Activated T-helper 2 cell treated with anti-CD3 and anti-CD28 coated beads, Interferon-gamma antibody, Interleukin-2, Interleukin-4, amounts not matched to agents 10 μg/mL and 5 μg/mL and 100 μg/mL, durations not matched to agents 14 hours and 24 hours and 36 hours (primary cell): Measurements from ENCODE around the gene ABI3BP. TPM values are rescaled to one million over a fixed set of nuclear protein-coding genes. Genes with fewer than 3 reads are reported as not detected.
"Not testable (repeated sequence)": the region's sequence is repeated elsewhere in the genome, so short reads cannot be mapped to it uniquely, and the experiment has no call there.

Source experiments
- DNase-seq: peaks from one replicate; pipeline ENCODE4 v3.0.0; 2021; ENCODE audit warnings: low spot score
- H3K27ac Mint-ChIP-seq: one replicate; pipeline ENCODE4 v1.8.0; 2021; ENCODE audit warnings: mixed read lengths
- H3K27me3 Mint-ChIP-seq: one replicate; pipeline ENCODE4 v1.8.0; 2021; ENCODE audit warnings: low read depth, mixed read lengths
- H3K36me3 Mint-ChIP-seq: one replicate; pipeline ENCODE4 v1.8.0; 2021; ENCODE audit warnings: low read depth, mixed read lengths
- H3K4me1 Mint-ChIP-seq: one replicate; pipeline ENCODE4 v1.8.0; 2021; ENCODE audit warnings: low read depth, mixed read lengths
- H3K4me3 Mint-ChIP-seq: one replicate; pipeline ENCODE4 v1.8.0; 2021; ENCODE audit warnings: low read depth, mild to moderate bottlenecking, moderate library complexity, mixed read lengths
- H3K9me3 Mint-ChIP-seq: one replicate; pipeline ENCODE4 v1.8.0; 2021; ENCODE audit warnings: mixed read lengths
- intact Hi-C: fragments of 100-400 bp; cut with micrococcal nuclease; formaldehyde crosslinking; loops from one replicate; pipeline ENCODE4 v1.15.1; 2023
- total RNA-seq: library from RNA; stranded (reverse); gene quantifications from 2 replicates; pipeline ENCODE4 v1.2.3, GENCODE V29; 2022

ABI3BP gene
- total RNA-seq = 0.37 TPM in 1 of 2 replicates, not detected in the other

- Mint-ChIP-seq H3K9me3 (no peaks in the 10 kb centered on the region), H3K36me3 (no peaks in the 10 kb centered on the region), H3K4me3 (no peak within 1 kb of the TSS), H3K27ac (no peak within 1 kb of the TSS), H3K27me3 (peaks cover 10% of the 10 kb centered on the region), H3K4me1 (no peaks in the 10 kb centered on the region)
- intact Hi-C loops = no loop called here
- no peak for DNase-seq
Measured at GRCh38 chr3:100993309-100993708, at the start of gene ABI3BP. ABI3BP (minus strand) TSS chr3:100993421; CDS start chr3:100993384, 37 bp downstream.

GRCh38 chr3:101039285-101039684, 46.1 kb upstream of the ABI3BP start:
- no peak overlapping the region for H3K27ac Mint-ChIP-seq
- no peak overlapping the region for H3K4me3 Mint-ChIP-seq
- no peaks in the 10 kb centered on the region for H3K9me3 Mint-ChIP-seq
- peaks cover 3% of the 10 kb centered on the region for H3K27me3 Mint-ChIP-seq
- H3K4me1 Mint-ChIP-seq = no peaks in the 10 kb centered on the region
- intact Hi-C loops = no loop called here
- no peaks in the 10 kb centered on the region for H3K36me3 Mint-ChIP-seq
- DNase-seq = no peak

GRCh38 chr3:101038880-101039279, 45.7 kb upstream of the ABI3BP start:
- peaks cover 3% of the 10 kb centered on the region for H3K27me3 Mint-ChIP-seq
- H3K4me3 Mint-ChIP-seq = no peak overlapping the region
- H3K36me3 Mint-ChIP-seq = no peaks in the 10 kb centered on the region
- DNase-seq = no peak
- H3K27ac Mint-ChIP-seq = no peak overlapping the region
- intact Hi-C loops = no loop called here
- no peaks in the 10 kb centered on the region for H3K4me1 Mint-ChIP-seq
- no peaks in the 10 kb centered on the region for H3K9me3 Mint-ChIP-seq

- H3K27ac Mint-ChIP-seq = no peak overlapping the region
- H3K4me3 Mint-ChIP-seq = no peak overlapping the region
- no peaks in the 10 kb centered on the region for H3K36me3 Mint-ChIP-seq
- H3K27me3 Mint-ChIP-seq = peaks cover 3% of the 10 kb centered on the region
- no peaks in the 10 kb centered on the region for H3K9me3 Mint-ChIP-seq
- no peak for DNase-seq
- intact Hi-C loops = no loop called here
- no peaks in the 10 kb centered on the region for H3K4me1 Mint-ChIP-seq
Measured at GRCh38 chr3:101038393-101038792, 45.2 kb upstream of the ABI3BP start.

GRCh38 chr3:101037613-101038012, 44.4 kb upstream of the ABI3BP start:
- intact Hi-C loops = no loop called here
- no peak overlapping the region for H3K4me3 Mint-ChIP-seq
- no peak for DNase-seq
- H3K4me1 Mint-ChIP-seq = no peaks in the 10 kb centered on the region
- peaks cover 3% of the 10 kb centered on the region for H3K27me3 Mint-ChIP-seq
- no peak overlapping the region for H3K27ac Mint-ChIP-seq
- H3K36me3 Mint-ChIP-seq = no peaks in the 10 kb centered on the region
- no peaks in the 10 kb centered on the region for H3K9me3 Mint-ChIP-seq

GRCh38 chr3:101036676-101037075, 43.5 kb upstream of the ABI3BP start:
- DNase-seq = no peak
- H3K9me3 Mint-ChIP-seq = no peaks in the 10 kb centered on the region
- H3K27ac Mint-ChIP-seq = no peak overlapping the region
- H3K4me1 Mint-ChIP-seq = no peaks in the 10 kb centered on the region
- no peaks in the 10 kb centered on the region for H3K27me3 Mint-ChIP-seq
- H3K36me3 Mint-ChIP-seq = no peaks in the 10 kb centered on the region
- no peak overlapping the region for H3K4me3 Mint-ChIP-seq
- intact Hi-C loops = no loop called here

GRCh38 chr3:101036213-101036618, 43.0 kb upstream of the ABI3BP start:
- no peak overlapping the region for H3K4me3 Mint-ChIP-seq

GRCh38 chr3:101027286-101027685, 34.1 kb upstream of the ABI3BP start:
- H3K27ac Mint-ChIP-seq = no peak overlapping the region
- intact Hi-C loops = no loop called here
- H3K4me3 Mint-ChIP-seq = no peak overlapping the region
- peaks cover 5% of the 10 kb centered on the region for H3K9me3 Mint-ChIP-seq
- DNase-seq = no peak
- no peaks in the 10 kb centered on the region for H3K27me3 Mint-ChIP-seq
- no peaks in the 10 kb centered on the region for H3K4me1 Mint-ChIP-seq
- H3K36me3 Mint-ChIP-seq = no peaks in the 10 kb centered on the region

More at GRCh38 chr3:101036213-101036618, 43.0 kb upstream of the ABI3BP start:
- no peak for DNase-seq
- no peaks in the 10 kb centered on the region for H3K36me3 Mint-ChIP-seq
- no peaks in the 10 kb centered on the region for H3K9me3 Mint-ChIP-seq
- no peak overlapping the region for H3K27ac Mint-ChIP-seq
- no peaks in the 10 kb centered on the region for H3K4me1 Mint-ChIP-seq
- H3K27me3 Mint-ChIP-seq = no peaks in the 10 kb centered on the region
- intact Hi-C loops = no loop called here

- DNase-seq = no peak
- intact Hi-C loops = no loop called here
Measured at GRCh38 chr3:101026881-101027280, 33.7 kb upstream of the ABI3BP start.

GRCh38 chr3:101026244-101026643, 33.0 kb upstream of the ABI3BP start:
- DNase-seq = no peak
- Mint-ChIP-seq H3K9me3 (peaks cover 5% of the 10 kb centered on the region), H3K27me3 (no peaks in the 10 kb centered on the region), H3K27ac (no peak overlapping the region), H3K36me3 (no peaks in the 10 kb centered on the region), H3K4me3 (no peak overlapping the region), H3K4me1 (no peaks in the 10 kb centered on the region)
- intact Hi-C loops = no loop called here

More at GRCh38 chr3:101026881-101027280, 33.7 kb upstream of the ABI3BP start:
- Mint-ChIP-seq H3K9me3 (peaks cover 5% of the 10 kb centered on the region), H3K4me1 (no peaks in the 10 kb centered on the region), H3K36me3 (no peaks in the 10 kb centered on the region), H3K4me3 (no peak overlapping the region), H3K27ac (no peak overlapping the region), H3K27me3 (no peaks in the 10 kb centered on the region)

- no peaks in the 10 kb centered on the region for H3K9me3 Mint-ChIP-seq
- peaks cover 4% of the 10 kb centered on the region for H3K27me3 Mint-ChIP-seq
- no peak for DNase-seq
- H3K36me3 Mint-ChIP-seq = no peaks in the 10 kb centered on the region
- no peak overlapping the region for H3K4me3 Mint-ChIP-seq
- intact Hi-C loops = no loop called here
- no peak overlapping the region for H3K27ac Mint-ChIP-seq
- H3K4me1 Mint-ChIP-seq = no peaks in the 10 kb centered on the region
Measured at GRCh38 chr3:101020351-101021015, 27.3 kb upstream of the ABI3BP start.

- H3K27ac Mint-ChIP-seq = no peak overlapping the region
- no peak overlapping the region for H3K4me3 Mint-ChIP-seq
- H3K4me1 Mint-ChIP-seq = no peaks in the 10 kb centered on the region
- no peak for DNase-seq
- intact Hi-C loops = no loop called here
- H3K27me3 Mint-ChIP-seq = peaks cover 4% of the 10 kb centered on the region
- H3K36me3 Mint-ChIP-seq = no peaks in the 10 kb centered on the region
- H3K9me3 Mint-ChIP-seq = peaks cover under 1% of the 10 kb centered on the region
Measured at GRCh38 chr3:101017017-101017416, 23.8 kb upstream of the ABI3BP start.

GRCh38 chr3:101012312-101012711, 19.1 kb upstream of the ABI3BP start:
- intact Hi-C loops, H3K27me3 Mint-ChIP-seq: not testable (repeated sequence)

GRCh38 chr3:101011136-101011535, 17.9 kb upstream of the ABI3BP start:
- Mint-ChIP-seq H3K4me1 (no peaks in the 10 kb centered on the region), H3K36me3 (no peaks in the 10 kb centered on the region), H3K27ac (no peak overlapping the region), H3K4me3 (no peak overlapping the region), H3K9me3 (peaks cover 18% of the 10 kb centered on the region), H3K27me3 (no peaks in the 10 kb centered on the region)
- intact Hi-C loops = no loop called here
- DNase-seq = no peak

More at GRCh38 chr3:101012312-101012711, 19.1 kb upstream of the ABI3BP start:
- H3K27ac Mint-ChIP-seq, H3K4me3 Mint-ChIP-seq, DNase-seq, H3K36me3 Mint-ChIP-seq, H3K4me1 Mint-ChIP-seq: not testable (repeated sequence)
- H3K9me3 Mint-ChIP-seq = peaks cover 18% of the 10 kb centered on the region
